Spleen (tissue), 11 donors: ENCODE measurements around the gene CD302. TPM values are rescaled to one million over a fixed set of nuclear protein-coding genes. Genes with fewer than 3 reads are reported as not detected.
"Not testable (repeated sequence)": the region's sequence is repeated elsewhere in the genome, so short reads cannot be mapped to it uniquely, and the experiment has no call there.

Source experiments
- DNase-seq: peaks from one replicate; pipeline ENCODE4 v3.0.0-alpha.2; 2020
- H3K27ac ChIP-seq, 8 donors: fragments of 200-600 bp; sonication (generic) in 7 of 8; 1 replicate in 4 of 8; 2 replicates in 4 of 8; pipeline versions ENCODE4 v1.5.0 to v1.8.0; 2016 to 2021; ENCODE audit warnings: inconsistent platforms in 4 of 8, mild to moderate bottlenecking in 4 of 8, moderate library complexity in 1 of 8
- H3K27me3 ChIP-seq, 7 donors: fragments of 200-600 bp; sonication (generic) in 6 of 7; replicated peaks in 1 of 7; 1 replicate in 4 of 7; 2 replicates in 3 of 7; pipeline versions ENCODE4 v1.5.0 to v1.8.0; 2016 to 2021; ENCODE audit warnings: inconsistent platforms in 3 of 7, mild to moderate bottlenecking in 1 of 7
- H3K36me3 ChIP-seq, 6 donors: fragments of 200-600 bp; sonication (generic) in 5 of 6; 1 replicate in 4 of 6; 2 replicates in 2 of 6; pipeline versions ENCODE4 v1.5.0 to v1.8.0; 2016 to 2021; ENCODE audit warnings: inconsistent platforms in 2 of 6
- H3K4me1 ChIP-seq, 6 donors: fragments of 200-600 bp; sonication (generic) in 5 of 6; 1 replicate in 3 of 6; 2 replicates in 3 of 6; pipeline versions ENCODE4 v1.5.0 to v1.8.0; 2016 to 2021; ENCODE audit warnings: inconsistent platforms in 3 of 6
- H3K4me3 ChIP-seq, 8 donors: fragments of 200-600 bp; sonication (generic) in 7 of 8; 1 replicate in 4 of 8; 2 replicates in 4 of 8; pipeline versions ENCODE4 v1.5.0 to v1.8.0; 2016 to 2021; ENCODE audit warnings: inconsistent platforms in 4 of 8, mild to moderate bottlenecking in 4 of 8, moderate library complexity in 2 of 8
- H3K9me3 ChIP-seq, 8 donors: fragments of 200-600 bp; sonication (generic) in 7 of 8; 1 replicate in 4 of 8; 2 replicates in 4 of 8; pipeline versions ENCODE4 v1.5.0 to v1.8.0; 2016 to 2021; ENCODE audit warnings: inconsistent platforms in 4 of 8
- POLR2A ChIP-seq, 3 donors: fragments of 450-650 bp; IDR thresholded peaks; one replicate each; pipeline ENCODE4 v1.5.1; 2017; ENCODE audit warnings: antibody characterized with exemption in 3 of 3, mild to moderate bottlenecking in 1 of 3
- POLR2AphosphoS5 ChIP-seq, 3 donors: sonication (generic); formaldehyde crosslinking; IDR thresholded peaks; one replicate each; pipeline ENCODE4 v1.5.1; 2017; ENCODE audit warnings: antibody characterized with exemption in 3 of 3
- WGBS, 5 donors: extraction: QIAGEN DNeasy Blood & Tissue Kit in 3 of 5; methylation state at CpG; one replicate each; pipeline versions ENCODE4 v1.1.5 to v1.1.7; 2013 to 2018; 5-methylcytosine and 5-hydroxymethylcytosine counted together
- intact Hi-C: fragments of 100-400 bp; cut with DNase I; formaldehyde crosslinking; loops from one replicate; pipeline ENCODE4 v1.15.0; 2023; ENCODE audit warnings: low total_unique reads
- polyA plus RNA-seq, 3 donors: library from polyadenylated mRNA; stranded (reverse); fragments of 200-250 nt; gene quantifications; one replicate each; pipeline ENCODE4 v1.2.1, GENCODE V29; 2013
- total RNA-seq, 7 donors: library from RNA; depleted of rRNA in 3 of 7; stranded (reverse); fragments of >200 nt in 3 of 7; fragmentation: NEBNext Ultra II Directional in 4 of 7; extraction: Animal tissue kit (Norgen Biotek cat#: 25700) in 4 of 7; gene quantifications; one replicate each; pipeline versions ENCODE4 v1.1.0 to v1.2.1, GENCODE V29; 2016 to 2021
- TF ChIP-seq, protein P1 (sequence below), 11 experiments: fragments of 200-600 bp in 7 of 11; fragments of 450-650 bp in 4 of 11; sonication (generic) in 4 of 11; IDR thresholded peaks in 8 of 11; conservative IDR thresholded peaks in 3 of 11; 1 replicate in 7 of 11; 2 replicates in 4 of 11; pipeline versions ENCODE4 v1.4.0 to v1.8.0; 2016 to 2021; ENCODE audit warnings: antibody characterized with exemption in 11 of 11, inconsistent platforms in 4 of 11, mild to moderate bottlenecking in 1 of 11
- donor health status: healthy with polysubstance abuse.
- donor health status: DM: no; HTN: no; CAD: no; lungs with moderate emphysema.
- donor health status: DM: no; HTN: no; CAD: no.
- donor health status: Bipolar disorder and iron deficiency.
- donor health status: healthy.
- donor health status: DM: no; HTN: no; CAD: no.
- donor health status: DM: yes; HTN: yes; CAD: no.

CD302 gene
- total and polyA plus RNA-seq, 10 donors, result 8.6 to 103 (median 46.0) TPM

DNA sequence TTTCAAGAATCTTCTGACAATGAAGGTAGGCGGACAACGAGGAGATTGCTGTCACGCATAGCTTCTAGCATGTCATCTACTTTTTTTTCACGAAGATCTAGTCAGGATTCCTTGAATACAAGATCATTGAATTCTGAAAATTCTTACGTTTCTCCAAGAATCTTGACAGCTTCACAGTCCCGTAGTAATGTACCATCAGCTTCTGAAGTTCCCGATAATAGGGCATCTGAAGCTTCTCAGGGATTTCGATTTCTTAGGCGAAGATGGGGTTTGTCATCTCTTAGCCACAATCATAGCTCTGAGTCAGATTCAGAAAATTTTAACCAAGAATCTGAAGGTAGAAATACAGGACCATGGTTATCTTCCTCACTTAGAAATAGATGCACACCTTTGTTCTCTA lies 49.9 kb downstream of the CD302 start:
- Histone ChIP-seq H3K4me1 (peaks cover 0 to 36% (median 4%) of the 10 kb centered on the region in 6 donors), H3K4me3 (no peak overlapping the region), H3K27ac (no peak overlapping the region), H3K36me3 (peaks cover 3 to 100% (median 63%) of the 10 kb centered on the region in 6 donors), H3K27me3 (no peaks in the 10 kb centered on the region), H3K9me3 (no peaks in the 10 kb centered on the region)
- no peak for DNase-seq
- 96 to 98% (median 97%) methylated on average over 9 of the region's 9 CpGs for WGBS, 5 donors
- TF ChIP-seq POLR2A (IDR thresholded peaks at IDR 0.05) (no peak), POLR2AphosphoS5 (IDR thresholded peaks at IDR 0.05) (no peak)
- TF ChIP-seq, protein P1, sequence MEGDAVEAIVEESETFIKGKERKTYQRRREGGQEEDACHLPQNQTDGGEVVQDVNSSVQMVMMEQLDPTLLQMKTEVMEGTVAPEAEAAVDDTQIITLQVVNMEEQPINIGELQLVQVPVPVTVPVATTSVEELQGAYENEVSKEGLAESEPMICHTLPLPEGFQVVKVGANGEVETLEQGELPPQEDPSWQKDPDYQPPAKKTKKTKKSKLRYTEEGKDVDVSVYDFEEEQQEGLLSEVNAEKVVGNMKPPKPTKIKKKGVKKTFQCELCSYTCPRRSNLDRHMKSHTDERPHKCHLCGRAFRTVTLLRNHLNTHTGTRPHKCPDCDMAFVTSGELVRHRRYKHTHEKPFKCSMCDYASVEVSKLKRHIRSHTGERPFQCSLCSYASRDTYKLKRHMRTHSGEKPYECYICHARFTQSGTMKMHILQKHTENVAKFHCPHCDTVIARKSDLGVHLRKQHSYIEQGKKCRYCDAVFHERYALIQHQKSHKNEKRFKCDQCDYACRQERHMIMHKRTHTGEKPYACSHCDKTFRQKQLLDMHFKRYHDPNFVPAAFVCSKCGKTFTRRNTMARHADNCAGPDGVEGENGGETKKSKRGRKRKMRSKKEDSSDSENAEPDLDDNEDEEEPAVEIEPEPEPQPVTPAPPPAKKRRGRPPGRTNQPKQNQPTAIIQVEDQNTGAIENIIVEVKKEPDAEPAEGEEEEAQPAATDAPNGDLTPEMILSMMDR (IDR thresholded peaks at IDR 0.05 in 8 of 11, conservative IDR thresholded peaks at IDR 0.05 in 3 of 11), result no peak
- intact Hi-C loops, result no loop called here

DNA sequence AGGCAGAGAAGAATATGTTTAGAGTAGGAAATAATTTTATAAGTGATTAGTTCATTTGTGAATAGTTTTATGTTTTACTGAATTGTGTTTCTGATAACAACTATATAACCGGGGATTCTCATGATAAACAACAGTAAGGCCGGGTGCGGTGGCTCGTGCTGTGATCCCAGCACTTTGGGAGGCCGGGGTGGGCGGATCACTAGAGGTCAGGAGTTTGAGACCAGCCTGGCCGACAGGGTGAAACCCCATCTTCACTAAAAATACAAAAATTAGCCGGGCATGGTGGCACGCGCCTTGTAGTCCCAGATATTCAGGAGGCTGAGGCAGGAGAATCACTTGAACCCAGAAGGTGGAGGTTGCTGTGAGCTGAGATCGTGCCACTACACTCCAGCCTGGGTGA lies 52.8 kb downstream of the CD302 start:
- intact Hi-C loops, H3K27me3 ChIP-seq, H3K4me3 ChIP-seq, H3K9me3 ChIP-seq, DNase-seq, H3K27ac ChIP-seq: not testable (repeated sequence)
- WGBS, 5 donors, result 92 to 95% (median 93%) methylated on average over 11 of the region's 11 CpGs
- Histone ChIP-seq H3K36me3 (peaks cover 3 to 97% (median 71%) of the 10 kb centered on the region in 6 donors), H3K4me1 (peaks cover 0 to 22% (median 7%) of the 10 kb centered on the region in 6 donors)

DNA sequence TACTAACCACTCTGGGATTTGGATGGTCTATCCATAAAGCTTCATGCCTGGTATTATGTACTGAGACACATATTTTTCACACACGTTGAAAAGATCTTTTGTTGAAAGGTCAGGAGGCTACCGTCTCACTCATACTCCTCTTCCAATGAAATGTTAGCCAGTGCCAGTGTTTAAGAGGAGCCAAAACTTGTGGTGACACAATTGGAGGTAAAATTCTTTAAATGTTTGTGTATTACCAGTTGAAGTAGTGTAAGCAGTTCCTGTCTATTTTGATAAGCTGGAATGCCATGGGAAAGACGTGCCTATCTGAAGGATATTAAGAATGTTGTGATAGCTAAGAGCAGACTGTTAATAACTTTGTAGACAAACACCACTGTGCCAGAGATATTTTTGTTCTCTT lies 53.6 kb downstream of the CD302 start:
- Histone ChIP-seq H3K4me1 (peaks cover 0 to 24% (median 11%) of the 10 kb centered on the region in 6 donors), H3K4me3 (no peak overlapping the region), H3K36me3 (peaks cover 3 to 96% (median 66%) of the 10 kb centered on the region in 6 donors), H3K27me3 (no peaks in the 10 kb centered on the region), H3K9me3 (no peaks in the 10 kb centered on the region), H3K27ac (peak overlapping the region in 1 of 8 donors; percentile 21)
- 74 to 81% (median 78%) methylated on average over 3 of the region's 3 CpGs for WGBS, 5 donors
- intact Hi-C loops, result no loop called here
- DNase-seq, result no peak
- TF ChIP-seq POLR2AphosphoS5 (IDR thresholded peaks at IDR 0.05) (no peak), POLR2A (IDR thresholded peaks at IDR 0.05) (no peak)
- TF ChIP-seq, protein P1 (IDR thresholded peaks at IDR 0.05 in 8 of 11, conservative IDR thresholded peaks at IDR 0.05 in 3 of 11), result no peak

DNA sequence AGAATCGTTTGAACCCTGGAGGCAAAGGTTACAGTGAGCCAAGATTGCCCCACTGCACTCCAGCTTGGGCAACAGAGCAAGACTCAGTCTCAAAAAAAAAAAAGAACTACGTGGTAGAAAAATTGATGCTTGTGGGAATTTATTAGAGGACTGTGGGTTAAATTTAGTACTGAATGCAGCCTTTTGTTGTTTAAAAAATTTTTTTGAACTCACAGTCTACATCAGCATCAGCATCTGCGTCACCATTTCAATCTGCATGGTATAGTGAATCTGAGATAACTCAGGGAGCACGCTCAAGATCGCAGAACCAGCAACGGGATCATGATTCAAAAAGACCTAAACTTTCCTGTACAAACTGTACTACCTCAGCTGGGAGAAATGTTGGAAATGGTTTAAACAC lies 55.2 kb downstream of the CD302 start:
- H3K27me3 ChIP-seq, result no peaks in the 10 kb centered on the region
- TF ChIP-seq, protein P1 (IDR thresholded peaks at IDR 0.05 in 8 of 11, conservative IDR thresholded peaks at IDR 0.05 in 3 of 11), result no peak
- TF ChIP-seq POLR2A (IDR thresholded peaks at IDR 0.05) (no peak), POLR2AphosphoS5 (IDR thresholded peaks at IDR 0.05) (no peak)
- peaks cover 0 to 39% (median 14%) of the 10 kb centered on the region in 6 donors for H3K4me1 ChIP-seq
- 94 to 99% (median 96%) methylated on average over 6 of the region's 6 CpGs for WGBS, 5 donors
- DNase-seq, result no peak
- H3K27ac ChIP-seq, result no peak overlapping the region
- no peak overlapping the region for H3K4me3 ChIP-seq
- H3K36me3 ChIP-seq, result peaks cover 1 to 96% (median 65%) of the 10 kb centered on the region in 6 donors
- H3K9me3 ChIP-seq, result no peaks in the 10 kb centered on the region
- intact Hi-C loops, result no loop called here
